NT2/D1 (cell line): ENCODE measurements around the gene MEAF6.
"Not testable (repeated sequence)": the region's sequence is repeated elsewhere in the genome, so short reads cannot be mapped to it uniquely, and the experiment has no call there.

ENCODE experiments used
- DNase-seq: peaks from one replicate; pipeline ENCODE4 v3.0.0-alpha.2; 2011; ENCODE audit warnings: low read depth, low spot score
- H3K27me3 ChIP-seq: 2 replicates; pipeline ENCODE4 v1.6.0; 2011; ENCODE audit warnings: mild to moderate bottlenecking; ENCODE audit not compliant: insufficient read length, insufficient read depth
- H3K36me3 ChIP-seq: 2 replicates; pipeline ENCODE4 v1.6.1; 2011; ENCODE audit warnings: mild to moderate bottlenecking, low read length, mixed read lengths; ENCODE audit not compliant: insufficient read depth, insufficient read length
- H3K4me1 ChIP-seq: 2 replicates; pipeline ENCODE4 v1.5.1; 2011; ENCODE audit not compliant: insufficient read depth, insufficient read length
- H3K4me3 ChIP-seq: 2 replicates; pipeline ENCODE4 v1.5.1; 2011; ENCODE audit warnings: low read depth; ENCODE audit not compliant: insufficient read length
- H3K9ac ChIP-seq: 2 replicates; pipeline ENCODE4 v1.6.0; 2011; ENCODE audit warnings: low read depth; ENCODE audit not compliant: insufficient read length
- H3K9me3 ChIP-seq: 2 replicates; pipeline ENCODE4 v1.5.1; 2011; ENCODE audit warnings: mild to moderate bottlenecking, low read length; ENCODE audit not compliant: insufficient read depth
- SUZ12 ChIP-seq: IDR thresholded peaks from 2 replicates; pipeline ENCODE4 v1.6.1; 2011; ENCODE audit not compliant: insufficient read length, insufficient read depth; ENCODE audit errors: extremely low read depth
- YY1 ChIP-seq: IDR thresholded peaks from 2 replicates; pipeline ENCODE4 v1.6.1; 2011; ENCODE audit not compliant: insufficient read length, insufficient read depth
- ZNF274 ChIP-seq: IDR thresholded peaks from 2 replicates; pipeline ENCODE4 v1.6.1; 2011; ENCODE audit warnings: mild to moderate bottlenecking, low read depth, low read length

Gene MEAF6

GRCh38 chr1:37506740-37507139, 7.8 kb downstream of the MEAF6 start:
- H3K27me3 ChIP-seq: no peaks in the 10 kb centered on the region
- H3K4me3 ChIP-seq: no peak overlapping the region
- peaks cover 66% of the 10 kb centered on the region for H3K36me3 ChIP-seq
- H3K9me3 ChIP-seq: no peaks in the 10 kb centered on the region
- H3K9ac ChIP-seq: no peak overlapping the region
- H3K4me1 ChIP-seq: no peaks in the 10 kb centered on the region
- TF ChIP-seq SUZ12 (no peak), YY1 (no peak), ZNF274 (no peak)
- DNase-seq: no peak

- H3K4me1 ChIP-seq, DNase-seq, H3K9me3 ChIP-seq, H3K27me3 ChIP-seq, H3K4me3 ChIP-seq, H3K9ac ChIP-seq: not testable (repeated sequence)
- peaks cover 77% of the 10 kb centered on the region for H3K36me3 ChIP-seq
These were observed 11.8 kb downstream of the MEAF6 start for GRCh38 chr1:37502791-37503190.

GRCh38 chr1:37502104-37502503, 12.5 kb downstream of the MEAF6 start:
- H3K9me3 ChIP-seq: no peaks in the 10 kb centered on the region
- H3K4me3 ChIP-seq: no peak overlapping the region
- peaks cover 73% of the 10 kb centered on the region for H3K36me3 ChIP-seq
- no peaks in the 10 kb centered on the region for H3K27me3 ChIP-seq
- no peak for DNase-seq
- H3K4me1 ChIP-seq: no peaks in the 10 kb centered on the region
- H3K9ac ChIP-seq: no peak overlapping the region
- TF ChIP-seq SUZ12: no peak
- no peak for TF ChIP-seq YY1
- TF ChIP-seq ZNF274: no peak

DNA sequence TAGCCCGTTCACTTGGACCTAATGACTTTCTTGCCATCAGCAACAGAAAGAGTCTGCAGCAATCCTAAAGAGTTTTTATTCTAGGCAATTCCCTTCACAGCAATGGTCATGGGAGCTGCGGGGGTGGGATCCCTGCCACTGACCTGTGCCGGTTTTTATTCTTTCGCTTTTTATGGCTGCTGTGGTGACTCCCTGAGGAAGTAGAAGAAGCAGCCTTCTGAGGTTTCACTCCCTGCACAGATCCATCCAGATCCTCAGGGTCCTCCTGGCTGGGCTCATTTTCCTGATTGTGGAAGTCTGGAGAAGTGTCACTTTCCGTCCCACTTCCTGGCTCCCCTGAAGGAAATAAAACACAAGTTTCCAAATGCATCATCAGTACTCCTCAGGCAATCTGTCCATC, 12.9 kb downstream of the MEAF6 start:
- no peak for DNase-seq
- no peaks in the 10 kb centered on the region for H3K9me3 ChIP-seq
- H3K27me3 ChIP-seq: no peaks in the 10 kb centered on the region
- H3K36me3 ChIP-seq: peaks cover 69% of the 10 kb centered on the region
- TF ChIP-seq SUZ12: no peak
- TF ChIP-seq YY1: no peak
- no peak for TF ChIP-seq ZNF274
- H3K9ac ChIP-seq: no peak overlapping the region
- no peaks in the 10 kb centered on the region for H3K4me1 ChIP-seq
- no peak overlapping the region for H3K4me3 ChIP-seq

GRCh38 chr1:37498872-37499617, 15.5 kb downstream of the MEAF6 start:
- H3K4me3 ChIP-seq: no peak overlapping the region
- H3K27me3 ChIP-seq: no peaks in the 10 kb centered on the region
- no peaks in the 10 kb centered on the region for H3K4me1 ChIP-seq
- peaks cover 56% of the 10 kb centered on the region for H3K36me3 ChIP-seq
- H3K9ac ChIP-seq: no peak overlapping the region
- H3K9me3 ChIP-seq: no peaks in the 10 kb centered on the region
- DNase-seq: no peak
- TF ChIP-seq YY1: no peak
- TF ChIP-seq ZNF274: no peak
- TF ChIP-seq SUZ12: no peak

GRCh38 chr1:37497832-37498231, 16.7 kb downstream of the MEAF6 start:
- Histone ChIP-seq H3K9me3 (no peaks in the 10 kb centered on the region), H3K4me3 (no peak overlapping the region), H3K4me1 (no peaks in the 10 kb centered on the region), H3K9ac (no peak overlapping the region), H3K27me3 (no peaks in the 10 kb centered on the region), H3K36me3 (peaks cover 57% of the 10 kb centered on the region)
- TF ChIP-seq YY1: no peak
- no peak for TF ChIP-seq ZNF274
- TF ChIP-seq SUZ12: no peak
- DNase-seq: no peak

GRCh38 chr1:37495875-37496274, 18.7 kb downstream of the MEAF6 start:
- DNase-seq: no peak
- no peak overlapping the region for H3K9ac ChIP-seq
- no peaks in the 10 kb centered on the region for H3K27me3 ChIP-seq

More at GRCh38 chr1:37495875-37496274, 18.7 kb downstream of the MEAF6 start:
- no peaks in the 10 kb centered on the region for H3K9me3 ChIP-seq
- H3K4me3 ChIP-seq: no peak overlapping the region
- peaks cover 52% of the 10 kb centered on the region for H3K36me3 ChIP-seq
- TF ChIP-seq SUZ12 (no peak), YY1 (no peak), ZNF274 (no peak)
- no peaks in the 10 kb centered on the region for H3K4me1 ChIP-seq
